ENCODE measurements around the gene PEX6.
"Not testable (repeated sequence)": the region's sequence is repeated elsewhere in the genome, so short reads cannot be mapped to it uniquely, and the experiment has no call there.

The PEX6 gene

GRCh38 chr6:42998205-42998604, 19.2 kb upstream of the PEX6 start:
- DNase-seq: not testable (repeated sequence)

GRCh38 chr6:42996513-42996912, 17.5 kb upstream of the PEX6 start:
- DNase-seq: no peak

- DNase-seq: no peak
Observed at GRCh38 chr6:42993445-42993844, 14.5 kb upstream of the PEX6 start.

GRCh38 chr6:42989923-42990322, 10.9 kb upstream of the PEX6 start:
- no peak for DNase-seq

DNA sequence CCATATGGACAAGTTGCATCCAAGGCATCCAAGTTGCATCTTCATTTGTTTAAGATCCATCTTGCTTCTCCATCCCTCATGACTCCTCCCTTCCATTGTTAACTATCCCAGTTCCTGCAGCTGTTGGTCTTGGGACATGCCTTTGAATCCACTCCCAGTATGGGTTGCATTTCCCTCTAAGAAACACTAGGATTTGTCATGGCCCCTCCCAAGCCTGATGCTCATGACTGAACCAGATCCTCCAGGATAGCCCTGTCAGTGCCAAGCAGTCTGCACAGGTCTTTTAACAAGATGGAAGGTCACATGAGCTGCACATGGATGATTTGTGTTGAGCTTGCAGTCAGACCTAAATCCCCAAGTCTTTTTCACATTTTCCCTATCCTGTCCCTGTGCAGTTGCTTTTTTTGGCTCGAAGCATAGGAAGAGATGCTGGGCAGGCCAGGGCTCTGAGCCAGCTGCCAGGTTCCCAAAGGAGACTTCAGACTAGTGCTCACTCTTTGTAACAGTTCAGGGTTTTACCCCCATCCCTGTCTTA, 9.6 kb upstream of the PEX6 start:
- DNase-seq: no peak

GRCh38 chr6:42987533-42988451, 8.8 kb upstream of the PEX6 start:
- no peak for DNase-seq

GRCh38 chr6:42984924-42985475, 6.0 kb upstream of the PEX6 start:
- DNase-seq: no peak

- peak; percentile 95 for DNase-seq
Observed at GRCh38 chr6:42984001-42984923, 5.3 kb upstream of the PEX6 start, which contains the start of gene PPP2R5D. PPP2R5D (plus strand) TSS chr6:42984570; CDS start chr6:42984678, 108 bp downstream.

- no peak for DNase-seq
Observed at GRCh38 chr6:42981836-42982235, 2.9 kb upstream of the PEX6 start.

GRCh38 chr6:42979523-42980177, 669 bp upstream of the PEX6 start:
- no peak for DNase-seq

- DNase-seq: no peak
Observed at GRCh38 chr6:42978487-42978838, 518 bp downstream of the PEX6 start.

- DNase-seq: no peak
Observed at GRCh38 chr6:42974919-42975505, 4.0 kb downstream of the PEX6 start.

DNA sequence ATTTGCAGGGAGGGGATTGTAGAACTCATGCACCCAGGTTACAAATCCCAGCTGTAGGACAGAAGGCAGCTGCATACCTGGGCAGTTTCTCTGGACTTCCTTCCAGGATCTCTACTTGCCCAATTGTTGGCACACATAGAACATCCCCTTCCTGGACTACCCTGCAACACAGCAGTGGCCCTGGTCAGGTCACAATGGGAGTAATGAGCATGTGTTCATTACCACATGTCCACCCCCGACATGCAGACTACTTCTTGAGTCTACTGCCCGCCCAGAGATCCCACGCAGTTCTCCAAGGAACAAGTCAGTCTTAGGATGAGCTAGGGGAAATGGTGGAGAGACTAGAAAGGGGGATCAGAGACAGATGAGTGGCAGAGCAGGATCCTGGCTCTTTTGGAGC, 5.1 kb downstream of the PEX6 start:
- no peak for DNase-seq

DNA sequence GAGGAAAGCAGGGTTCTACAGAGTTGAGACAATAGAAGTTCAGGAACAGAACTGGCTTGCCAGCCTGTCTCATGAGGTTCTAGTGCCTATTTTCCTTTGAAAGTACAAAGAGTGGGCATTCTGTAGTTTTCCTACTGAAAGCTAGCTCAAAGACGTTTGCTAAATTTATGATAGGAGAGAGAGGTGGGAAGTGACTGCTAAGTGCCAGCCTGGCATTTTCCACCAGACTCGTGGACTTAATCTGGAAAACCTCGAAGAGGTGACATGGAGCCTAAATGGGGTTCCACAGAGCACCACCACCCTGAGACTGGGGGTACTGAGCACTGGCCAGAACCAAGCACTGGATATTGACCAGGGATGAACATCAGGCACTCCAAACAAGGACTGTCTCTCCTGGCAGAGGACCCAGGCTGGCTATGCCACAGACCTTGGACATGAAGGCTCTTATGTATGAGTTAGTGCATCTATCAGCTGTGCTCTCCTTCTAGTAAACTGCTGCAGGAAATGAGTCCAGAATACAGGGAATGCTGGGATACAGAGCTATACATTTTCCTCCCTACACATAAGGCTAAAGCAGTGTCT, 7.1 kb downstream of the PEX6 start:
- no peak for DNase-seq

- no peak for DNase-seq
Observed at GRCh38 chr6:42970871-42971612, 7.9 kb downstream of the PEX6 start.

- DNase-seq: no peak
Observed at GRCh38 chr6:42969934-42970333, 9.0 kb downstream of the PEX6 start.

DNA sequence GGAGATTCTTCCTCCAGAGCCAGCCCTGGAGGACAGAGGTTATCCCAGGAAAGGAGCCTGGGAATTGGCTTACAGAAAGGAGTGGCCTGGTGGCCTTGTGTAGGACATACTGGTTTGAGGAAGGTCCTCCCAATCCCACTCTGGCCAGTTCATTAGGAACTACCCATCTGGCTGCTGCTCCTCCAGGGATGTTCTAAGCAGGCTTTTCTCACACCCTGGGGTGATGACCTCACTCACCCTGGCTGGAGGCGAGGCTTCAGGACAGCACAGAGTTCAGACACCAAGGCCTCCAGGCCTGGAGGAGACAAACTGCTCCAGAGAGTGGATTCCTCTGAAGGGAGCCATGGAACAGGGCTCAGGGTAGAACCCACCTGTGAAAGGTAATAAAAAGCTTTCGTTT, 9.6 kb downstream of the PEX6 start:
- DNase-seq: no peak

- DNase-seq: no peak
Observed at GRCh38 chr6:42968783-42969182, 10.2 kb downstream of the PEX6 start.

DNA sequence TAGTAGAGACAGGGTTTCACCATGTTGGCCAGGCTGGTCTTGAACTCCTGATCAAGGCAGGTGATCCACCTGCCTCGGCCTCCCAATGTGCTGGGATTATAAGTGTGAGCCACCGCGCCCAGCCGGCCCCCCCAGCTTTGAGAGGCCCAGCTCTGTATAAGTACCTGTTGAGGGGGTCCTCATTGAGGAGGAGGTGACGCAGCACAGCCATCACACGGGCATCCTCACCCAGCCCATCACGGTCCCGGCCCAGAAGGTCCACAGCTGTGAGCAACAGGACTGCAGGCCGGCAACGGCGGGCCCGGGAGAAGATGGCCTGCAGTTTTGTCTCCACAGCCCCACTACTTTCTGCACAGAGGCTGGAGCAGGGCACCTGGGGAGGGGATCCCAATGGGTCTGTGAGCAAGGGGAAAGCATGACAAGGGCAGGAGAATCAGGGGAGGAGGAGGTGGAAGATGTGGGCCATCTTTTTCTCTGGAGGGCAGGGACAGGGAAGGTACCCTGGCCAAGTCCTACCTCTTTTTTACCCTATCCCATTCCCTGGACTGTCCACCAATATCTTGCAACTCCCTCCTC, 10.8 kb downstream of the PEX6 start:
- no peak for DNase-seq

- no peak for DNase-seq
Observed at GRCh38 chr6:42967228-42967627, 11.8 kb downstream of the PEX6 start.

DNA sequence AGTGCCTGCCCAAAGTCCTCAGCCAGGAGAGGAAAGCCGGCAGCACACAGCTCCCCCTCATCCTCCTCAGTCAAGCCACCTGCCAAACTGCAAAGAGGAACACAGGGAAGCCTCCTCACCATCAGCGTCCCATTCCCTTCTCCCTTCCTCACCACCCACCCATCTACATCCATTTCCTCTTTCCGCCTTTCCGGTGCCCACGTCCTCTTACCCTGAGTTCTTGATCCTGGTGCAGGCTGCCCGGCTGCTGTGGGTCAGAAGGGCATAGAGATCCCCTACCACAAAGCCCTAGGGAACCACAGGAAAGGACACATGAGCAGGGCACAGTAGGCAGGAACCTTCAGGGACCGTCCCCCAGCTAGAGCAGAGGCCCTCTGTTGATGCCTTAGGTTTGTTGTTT, 12.4 kb downstream of the PEX6 start:
- DNase-seq: no peak
